ENCODE measurements around the gene CAMK1G.

The CAMK1G gene

GRCh38 chr1:209609791-209610630, 26.5 kb downstream of the CAMK1G start:
- no peak for TF ChIP-seq JUND (IDR thresholded peaks at IDR 0.05; ENCODE audit: low read depth)
- DNase-seq (ENCODE audit: low read depth in 1 of 2, low spot score in 1 of 2) = peak in 1 of 2 experiments; percentile 24
- in situ Hi-C loops (cut with HindIII; ENCODE audit: low pct_unique_long_range_greater_than_20kb, low sequenced_read_pairs) = no loop called here

GRCh38 chr1:209610631-209610905, 27.1 kb downstream of the CAMK1G start:
- in situ Hi-C loops (cut with HindIII; ENCODE audit: low pct_unique_long_range_greater_than_20kb, low sequenced_read_pairs) = no loop called here
- no peak for DNase-seq (ENCODE audit: low read depth in 1 of 2, low spot score in 1 of 2)
- no peak for TF ChIP-seq JUND (IDR thresholded peaks at IDR 0.05; ENCODE audit: low read depth)

- TF ChIP-seq JUND (IDR thresholded peaks at IDR 0.05; ENCODE audit: low read depth) = no peak
- no peak for DNase-seq (ENCODE audit: low read depth in 1 of 2, low spot score in 1 of 2)
- in situ Hi-C loops (cut with HindIII; ENCODE audit: low pct_unique_long_range_greater_than_20kb, low sequenced_read_pairs) = no loop called here
Observed at GRCh38 chr1:209611771-209612570, 28.5 kb downstream of the CAMK1G start.

DNA sequence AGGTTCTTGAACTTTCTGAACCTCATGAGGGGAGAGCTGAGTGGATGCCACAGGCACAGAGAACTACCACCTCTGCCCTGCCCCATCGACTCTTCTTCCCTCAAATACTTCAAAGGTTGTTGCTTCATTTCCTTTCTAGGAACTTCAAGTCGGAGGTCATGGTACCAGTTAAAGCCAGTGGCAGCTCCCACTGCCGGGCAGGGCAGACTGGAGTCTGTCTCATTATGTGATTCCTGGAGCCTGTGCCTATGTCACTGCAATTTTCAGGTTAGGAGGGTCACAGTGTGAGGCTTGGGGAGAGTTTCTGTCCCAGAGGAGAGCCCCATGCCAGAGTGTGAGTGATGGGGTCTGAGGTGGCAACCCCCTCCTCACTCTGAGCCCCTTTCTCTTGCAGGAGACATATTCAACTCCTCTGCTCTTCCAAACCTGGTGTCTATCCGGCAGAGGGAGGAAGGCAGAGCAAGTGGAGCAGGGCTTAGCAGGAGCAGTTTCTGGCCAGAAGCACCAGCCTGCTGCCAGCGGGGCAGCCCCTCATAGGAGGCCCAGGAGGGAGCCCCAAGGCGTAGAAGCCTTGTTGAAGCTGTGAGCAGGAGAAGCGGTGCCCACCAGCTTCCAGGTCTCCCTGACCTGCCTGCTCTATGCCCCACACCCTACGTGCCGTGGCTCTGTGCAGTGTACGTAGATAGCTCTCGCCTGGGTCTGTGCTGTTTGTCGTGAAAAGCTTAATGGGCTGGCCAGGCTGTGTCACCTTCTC, 29.3 kb downstream of the CAMK1G start:
- DNase-seq (ENCODE audit: low read depth in 1 of 2, low spot score in 1 of 2) = no peak
- no peak for TF ChIP-seq JUND (IDR thresholded peaks at IDR 0.05; ENCODE audit: low read depth)
- in situ Hi-C loops (cut with HindIII; ENCODE audit: low pct_unique_long_range_greater_than_20kb, low sequenced_read_pairs) = no loop called here

DNA sequence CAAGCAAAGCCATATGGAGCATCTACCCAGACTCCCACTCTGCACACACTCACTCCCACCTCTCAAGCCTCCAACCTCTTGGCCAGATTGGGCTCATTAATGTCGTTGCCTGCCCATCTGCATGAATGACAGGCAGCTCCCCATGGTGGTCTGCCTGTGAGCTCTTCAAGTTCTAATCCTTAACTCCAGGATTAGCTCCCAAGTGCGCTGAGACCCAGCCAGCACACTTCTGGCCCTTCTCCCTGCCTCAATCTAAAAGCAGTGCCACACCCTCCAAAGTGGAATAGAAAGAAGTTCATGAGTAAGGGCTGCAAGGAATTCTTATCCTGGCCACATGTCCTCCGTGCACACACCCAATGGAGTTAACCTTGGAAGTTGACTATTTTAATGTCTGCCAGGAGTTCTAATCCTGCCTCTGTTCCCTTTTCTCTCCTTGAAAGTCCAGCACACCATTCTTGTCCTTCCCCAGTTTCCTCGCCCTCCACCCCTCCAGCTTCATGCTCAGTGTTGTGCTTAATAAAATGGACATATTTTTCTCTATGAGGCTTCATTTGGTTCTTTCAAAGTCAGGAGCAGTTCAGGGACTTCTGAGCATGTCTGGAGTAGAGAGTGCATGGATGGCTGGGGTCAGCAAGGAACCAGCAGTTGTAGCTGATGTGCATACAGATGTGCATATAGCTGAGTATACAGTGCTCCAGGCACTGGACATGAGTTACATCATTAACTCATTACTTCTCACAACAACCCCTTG, 30.1 kb downstream of the CAMK1G start:
- no peak for DNase-seq (ENCODE audit: low read depth in 1 of 2, low spot score in 1 of 2)
- in situ Hi-C loops (cut with HindIII; ENCODE audit: low pct_unique_long_range_greater_than_20kb, low sequenced_read_pairs) = no loop called here
- TF ChIP-seq JUND (IDR thresholded peaks at IDR 0.05; ENCODE audit: low read depth) = no peak

DNA sequence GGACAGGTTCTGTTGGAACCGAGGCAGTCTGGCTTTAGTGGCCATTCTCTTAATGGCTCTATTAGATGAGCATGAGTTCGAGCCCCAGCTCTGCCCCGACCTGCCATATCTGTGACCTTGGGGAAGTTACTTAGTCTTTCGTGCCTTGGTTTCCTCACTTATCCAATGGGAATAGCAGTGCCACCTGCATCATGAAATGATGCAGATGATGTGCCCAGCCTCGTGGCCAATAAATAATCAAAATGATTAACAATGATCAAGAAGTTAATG, 30.6 kb downstream of the CAMK1G start:
- in situ Hi-C loops (cut with HindIII; ENCODE audit: low pct_unique_long_range_greater_than_20kb, low sequenced_read_pairs) = no loop called here
- TF ChIP-seq JUND (IDR thresholded peaks at IDR 0.05; ENCODE audit: low read depth) = no peak
- no peak for DNase-seq (ENCODE audit: low read depth in 1 of 2, low spot score in 1 of 2)

DNA sequence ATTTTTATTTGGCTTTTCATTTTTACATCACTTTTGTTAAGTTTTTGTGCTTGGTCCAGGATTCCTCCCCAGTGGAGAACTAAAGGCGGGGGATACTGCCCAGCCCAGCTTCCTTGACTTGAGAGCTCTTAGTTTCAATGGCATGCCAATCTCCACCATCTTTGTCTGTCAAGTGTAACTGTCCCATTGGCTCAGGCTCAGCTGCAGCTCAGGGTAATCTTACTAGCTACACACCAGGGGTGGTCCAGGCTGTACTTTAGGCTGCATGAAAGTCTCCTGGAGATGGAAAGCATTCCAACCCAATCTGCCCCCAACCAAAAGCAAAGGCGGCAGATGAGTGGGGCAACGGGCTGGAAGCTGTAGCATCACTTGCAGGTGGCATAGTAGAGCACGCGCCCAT, 31.4 kb downstream of the CAMK1G start:
- TF ChIP-seq JUND (IDR thresholded peaks at IDR 0.05; ENCODE audit: low read depth) = no peak
- in situ Hi-C loops (cut with HindIII; ENCODE audit: low pct_unique_long_range_greater_than_20kb, low sequenced_read_pairs) = no loop called here
- DNase-seq (ENCODE audit: low read depth in 1 of 2, low spot score in 1 of 2) = no peak

DNA sequence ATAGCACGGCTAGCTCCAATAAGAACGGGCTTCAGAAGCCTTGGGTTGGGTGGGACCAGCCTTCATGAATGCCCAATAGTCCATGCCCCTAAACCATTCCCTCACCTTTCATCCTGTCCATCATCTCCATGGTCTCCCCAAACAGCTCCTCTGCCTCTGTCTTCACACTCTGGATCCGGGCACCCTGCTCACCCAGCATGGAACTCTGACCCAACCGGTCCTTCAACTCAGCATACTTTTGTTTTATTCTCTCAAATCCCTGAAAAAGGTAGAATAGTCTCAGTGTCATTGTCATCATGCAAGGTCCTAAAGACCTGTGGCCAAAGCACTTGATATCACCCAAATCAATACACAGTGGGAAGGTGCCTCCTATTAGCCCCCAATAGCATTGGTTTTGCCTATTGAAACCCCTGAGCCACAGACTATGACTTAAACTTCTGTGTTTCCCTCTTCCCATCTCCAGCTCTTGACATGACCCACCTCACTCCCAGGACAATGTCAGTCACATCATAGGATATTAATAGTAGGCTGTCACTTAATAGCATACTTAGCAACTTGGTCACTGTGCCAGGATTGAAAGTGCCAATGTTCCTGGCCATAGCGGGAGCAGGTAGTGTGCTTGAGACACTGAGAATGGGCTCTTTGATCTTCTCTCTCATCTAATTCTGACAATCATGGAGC, 33.0 kb downstream of the CAMK1G start:
- no peak for TF ChIP-seq JUND (IDR thresholded peaks at IDR 0.05; ENCODE audit: low read depth)
- peak in 1 of 2 experiments; percentile 52 for DNase-seq (ENCODE audit: low read depth in 1 of 2, low spot score in 1 of 2)
- in situ Hi-C loops (cut with HindIII; ENCODE audit: low pct_unique_long_range_greater_than_20kb, low sequenced_read_pairs) = no loop called here

- in situ Hi-C loops (cut with HindIII; ENCODE audit: low pct_unique_long_range_greater_than_20kb, low sequenced_read_pairs) = no loop called here
- TF ChIP-seq JUND (IDR thresholded peaks at IDR 0.05; ENCODE audit: low read depth) = no peak
- no peak for DNase-seq (ENCODE audit: low read depth in 1 of 2, low spot score in 1 of 2)
Observed at GRCh38 chr1:209617047-209617673, 33.6 kb downstream of the CAMK1G start.

DNA sequence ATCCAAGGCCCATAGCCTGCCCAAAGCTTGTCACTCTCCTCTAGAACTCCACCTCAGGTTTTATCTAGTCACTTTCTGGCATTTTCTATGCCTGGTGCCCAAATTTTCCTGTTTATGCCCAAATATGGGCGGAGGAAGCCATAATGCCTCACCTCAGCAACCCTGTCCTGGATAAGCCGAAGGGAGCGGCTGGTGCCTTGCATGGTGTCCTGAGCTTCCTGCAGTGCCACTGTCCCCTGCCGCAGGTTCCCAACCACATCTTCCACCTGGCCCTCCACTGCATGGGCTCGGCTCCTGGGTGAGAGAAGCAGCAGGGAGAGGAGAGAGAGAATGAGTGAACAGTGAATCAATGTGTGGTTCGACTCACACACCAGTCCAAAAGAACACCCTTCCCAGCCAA, 34.2 kb downstream of the CAMK1G start:
- DNase-seq (ENCODE audit: low read depth in 1 of 2, low spot score in 1 of 2) = no peak
- in situ Hi-C loops (cut with HindIII; ENCODE audit: low pct_unique_long_range_greater_than_20kb, low sequenced_read_pairs) = no loop called here
- TF ChIP-seq JUND (IDR thresholded peaks at IDR 0.05; ENCODE audit: low read depth) = no peak

- in situ Hi-C loops (cut with HindIII; ENCODE audit: low pct_unique_long_range_greater_than_20kb, low sequenced_read_pairs) = no loop called here
- no peak for DNase-seq (ENCODE audit: low read depth in 1 of 2, low spot score in 1 of 2)
- no peak for TF ChIP-seq JUND (IDR thresholded peaks at IDR 0.05; ENCODE audit: low read depth)
Observed at GRCh38 chr1:209618291-209618690, 34.8 kb downstream of the CAMK1G start.
